Naive B cell (primary cell): ENCODE data around the gene BCAM. TPM values are rescaled to one million over a fixed set of nuclear protein-coding genes. Genes with fewer than 3 reads are reported as not detected.
A peak's percentile ranks its signal among the peaks of the same experiment; 100 is the strongest.
"Not testable (repeated sequence)": the region's sequence is repeated elsewhere in the genome, so short reads cannot be mapped to it uniquely, and the experiment has no call there.

Experiments
- ATAC-seq, 2 donors: fragments of 150-1000 bp; cut with Tn5 transposase; 2 replicates each; pipeline ENCODE4 v1.10.0; 2021; ENCODE audit warnings: low read depth in 2 of 2, mild to moderate bottlenecking in 2 of 2, moderate library complexity in 2 of 2
- DNase-seq: peaks from one replicate; pipeline ENCODE4 v3.0.0; 2022
- H3K27ac Mint-ChIP-seq, 6 donors: one replicate each; pipeline ENCODE4 v1.8.0; 2020 to 2022; ENCODE audit warnings: mild to moderate bottlenecking in 6 of 6, mixed read lengths in 6 of 6, moderate library complexity in 5 of 6, inconsistent platforms in 2 of 6
- H3K27me3 Mint-ChIP-seq, 3 donors: one replicate each; pipeline ENCODE4 v1.8.0; 2021 to 2022; ENCODE audit warnings: mixed read lengths in 3 of 3, mild to moderate bottlenecking in 1 of 3
- H3K36me3 Mint-ChIP-seq, 2 donors: one replicate each; pipeline ENCODE4 v1.8.0; 2020 to 2022; ENCODE audit warnings: mixed read lengths in 2 of 2, inconsistent platforms in 1 of 2, mild to moderate bottlenecking in 1 of 2
- H3K4me1 Mint-ChIP-seq, 3 donors: one replicate each; pipeline ENCODE4 v1.8.0; 2020 to 2022; ENCODE audit warnings: mixed read lengths in 3 of 3, inconsistent platforms in 1 of 3, mild to moderate bottlenecking in 1 of 3, moderate library complexity in 1 of 3
- H3K4me3 Mint-ChIP-seq, 8 donors: one replicate each; pipeline ENCODE4 v1.8.0; 2020 to 2022; ENCODE audit warnings: mild to moderate bottlenecking in 8 of 8, mixed read lengths in 8 of 8, moderate library complexity in 8 of 8, inconsistent platforms in 2 of 8
- H3K9me3 Mint-ChIP-seq, 7 donors: one replicate each; pipeline ENCODE4 v1.8.0; 2020 to 2022; ENCODE audit warnings: mixed read lengths in 7 of 7, mild to moderate bottlenecking in 5 of 7, inconsistent platforms in 2 of 7, moderate library complexity in 1 of 7
- polyA plus RNA-seq, 6 donors: library from polyadenylated mRNA; unstranded; fragments of 300-500 nt; fragmentation: Illumina TruSeq; gene quantifications; one replicate each; pipeline ENCODE4 v1.2.3, GENCODE V29; 2021; ENCODE audit warnings: low read depth in 6 of 6

The BCAM gene
- polyA plus RNA-seq, 6 donors from 2014 or later = not detected

- Mint-ChIP-seq H3K36me3 (no peaks in the 10 kb centered on the region), H3K27ac (peak overlapping the region in 1 of 6 donors; percentile 57), H3K9me3 (peaks cover 0 to 1% (median 0%) of the 10 kb centered on the region in 7 donors), H3K4me1 (peaks cover 0 to 4% (median 0%) of the 10 kb centered on the region in 3 donors), H3K4me3 (no peak overlapping the region), H3K27me3 (peaks cover 13 to 52% (median 33%) of the 10 kb centered on the region in 3 donors)
- no peak for DNase-seq
- no peak for ATAC-seq
Measured at GRCh38 chr19:44814517-44814916, 5.6 kb downstream of the BCAM start.

GRCh38 chr19:44816301-44816700 lies 7.4 kb downstream of the BCAM start:
- Mint-ChIP-seq H3K9me3 (peaks cover 0 to 1% (median 0%) of the 10 kb centered on the region in 7 donors), H3K4me1 (peaks cover 0 to 4% (median 0%) of the 10 kb centered on the region in 3 donors), H3K4me3 (no peak overlapping the region), H3K27ac (no peak overlapping the region), H3K27me3 (peaks cover 10 to 46% (median 28%) of the 10 kb centered on the region in 3 donors), H3K36me3 (no peaks in the 10 kb centered on the region)
- ATAC-seq = no peak
- DNase-seq = no peak

GRCh38 chr19:44817725-44818465 lies 9.0 kb downstream of the BCAM start:
- ATAC-seq (no peak), DNase-seq (no peak)
- H3K4me1 Mint-ChIP-seq = no peaks in the 10 kb centered on the region
- H3K9me3 Mint-ChIP-seq = peaks cover 0 to 1% (median 0%) of the 10 kb centered on the region in 7 donors
- H3K4me3 Mint-ChIP-seq = peak overlapping the region in 1 of 8 donors; percentile 24
- H3K27me3 Mint-ChIP-seq = peaks cover 9 to 37% (median 29%) of the 10 kb centered on the region in 3 donors
- H3K36me3 Mint-ChIP-seq = no peaks in the 10 kb centered on the region
- H3K27ac Mint-ChIP-seq = peak overlapping the region in 1 of 6 donors; percentile 32

GRCh38 chr19:44818466-44819031 lies 9.6 kb downstream of the BCAM start:
- Mint-ChIP-seq H3K9me3 (peaks cover 0 to 1% (median 0%) of the 10 kb centered on the region in 7 donors), H3K36me3 (no peaks in the 10 kb centered on the region), H3K27me3 (peaks cover 8 to 36% (median 29%) of the 10 kb centered on the region in 3 donors), H3K4me3 (no peak overlapping the region), H3K4me1 (no peaks in the 10 kb centered on the region), H3K27ac (peak overlapping the region in 1 of 6 donors; percentile 32)
- DNase-seq (no peak), ATAC-seq (no peak)

GRCh38 chr19:44819246-44819832 lies 10.4 kb downstream of the BCAM start:
- Mint-ChIP-seq H3K27me3 (peaks cover 3 to 30% (median 29%) of the 10 kb centered on the region in 3 donors), H3K9me3 (peaks cover 0 to 1% (median 0%) of the 10 kb centered on the region in 7 donors), H3K36me3 (no peaks in the 10 kb centered on the region), H3K4me1 (no peaks in the 10 kb centered on the region), H3K4me3 (no peak overlapping the region), H3K27ac (no peak overlapping the region)
- DNase-seq (no peak), ATAC-seq (no peak)

GRCh38 chr19:44820648-44821609 lies 12.0 kb downstream of the BCAM start:
- peaks cover 0 to 1% (median 0%) of the 10 kb centered on the region in 7 donors for H3K9me3 Mint-ChIP-seq
- no peak overlapping the region for H3K27ac Mint-ChIP-seq
- no peak for DNase-seq
- no peak for ATAC-seq
- no peaks in the 10 kb centered on the region for H3K36me3 Mint-ChIP-seq
- no peaks in the 10 kb centered on the region for H3K4me1 Mint-ChIP-seq
- H3K27me3 Mint-ChIP-seq = peaks cover 0 to 43% (median 29%) of the 10 kb centered on the region in 3 donors
- H3K4me3 Mint-ChIP-seq = no peak overlapping the region

- no peak overlapping the region for H3K4me3 Mint-ChIP-seq
- ATAC-seq (no peak), DNase-seq (no peak)
- no peaks in the 10 kb centered on the region for H3K4me1 Mint-ChIP-seq
- H3K27ac Mint-ChIP-seq = peak overlapping the region in 1 of 6 donors; percentile 84
- H3K36me3 Mint-ChIP-seq = no peaks in the 10 kb centered on the region
- H3K27me3 Mint-ChIP-seq = peaks cover 3 to 47% (median 30%) of the 10 kb centered on the region in 3 donors
- H3K9me3 Mint-ChIP-seq = peaks cover 0 to under 1% (median 0%) of the 10 kb centered on the region in 7 donors
Measured at GRCh38 chr19:44822177-44822576, 13.3 kb downstream of the BCAM start.

- H3K4me3 Mint-ChIP-seq = no peak overlapping the region
- H3K4me1 Mint-ChIP-seq = no peaks in the 10 kb centered on the region
- peak overlapping the region in 1 of 6 donors; percentile 84 for H3K27ac Mint-ChIP-seq
- no peaks in the 10 kb centered on the region for H3K36me3 Mint-ChIP-seq
- DNase-seq = no peak
- H3K9me3 Mint-ChIP-seq = no peaks in the 10 kb centered on the region
- peaks cover 6 to 44% (median 29%) of the 10 kb centered on the region in 3 donors for H3K27me3 Mint-ChIP-seq
- ATAC-seq = no peak
Measured at GRCh38 chr19:44822670-44823372, 13.9 kb downstream of the BCAM start.

GRCh38 chr19:44823373-44823698 lies 14.4 kb downstream of the BCAM start:
- H3K36me3 Mint-ChIP-seq = no peaks in the 10 kb centered on the region
- H3K27ac Mint-ChIP-seq = no peak overlapping the region
- ATAC-seq = no peak

GRCh38 chr19:44824761-44825160 lies 15.9 kb downstream of the BCAM start:
- Mint-ChIP-seq H3K4me3 (peak overlapping the region in 1 of 8 donors; percentile 20), H3K4me1 (no peaks in the 10 kb centered on the region), H3K9me3 (no peaks in the 10 kb centered on the region), H3K27ac (no peak overlapping the region), H3K36me3 (peaks cover 0 to 2% of the 10 kb centered on the region in 2 donors), H3K27me3 (peaks cover 6 to 31% (median 30%) of the 10 kb centered on the region in 3 donors)
- ATAC-seq (no peak), DNase-seq (no peak)

More at GRCh38 chr19:44823373-44823698, 14.4 kb downstream of the BCAM start:
- Mint-ChIP-seq H3K4me3 (no peak overlapping the region), H3K9me3 (no peaks in the 10 kb centered on the region), H3K27me3 (peaks cover 6 to 43% (median 29%) of the 10 kb centered on the region in 3 donors), H3K4me1 (no peaks in the 10 kb centered on the region)
- DNase-seq = no peak

- not testable (repeated sequence) for H3K4me1 Mint-ChIP-seq, H3K4me3 Mint-ChIP-seq, DNase-seq, H3K9me3 Mint-ChIP-seq, ATAC-seq, H3K36me3 Mint-ChIP-seq, H3K27ac Mint-ChIP-seq
- H3K27me3 Mint-ChIP-seq = peaks cover 11 to 32% (median 32%) of the 10 kb centered on the region in 3 donors
Measured at GRCh38 chr19:44832875-44833274, 24.0 kb downstream of the BCAM start.

GRCh38 chr19:44834399-44834798 lies 25.5 kb downstream of the BCAM start:
- not testable (repeated sequence) for H3K27ac Mint-ChIP-seq

More at GRCh38 chr19:44834399-44834798, 25.5 kb downstream of the BCAM start:
- H3K36me3 Mint-ChIP-seq, H3K4me1 Mint-ChIP-seq, DNase-seq, ATAC-seq, H3K4me3 Mint-ChIP-seq, H3K9me3 Mint-ChIP-seq: not testable (repeated sequence)
- peaks cover 11 to 38% (median 35%) of the 10 kb centered on the region in 3 donors for H3K27me3 Mint-ChIP-seq
